Endothelial cell of umbilical vein (primary cell): Measurements from ENCODE around the gene URI1.

Source experiments
- CTCF ChIP-seq, 2 donors: IDR thresholded peaks; 1 replicate in 1 of 2; 2 replicates in 1 of 2; pipeline ENCODE4 v1.5.1; 2011; ENCODE audit warnings: low read length in 2 of 2, mild to moderate bottlenecking in 2 of 2, moderate library complexity in 2 of 2, control low read depth in 1 of 2, inconsistent platforms in 1 of 2, low read depth in 1 of 2; ENCODE audit not compliant: insufficient read depth in 1 of 2; ENCODE audit errors: extremely low read depth in 1 of 2
- EZH2 ChIP-seq: IDR thresholded peaks from 2 replicates; pipeline ENCODE4 v1.6.1; 2012; ENCODE audit warnings: borderline replicate concordance, low read depth, mild to moderate bottlenecking, moderate library complexity, low read length, inconsistent platforms; ENCODE audit not compliant: severe bottlenecking
- JUN ChIP-seq: IDR thresholded peaks from 2 replicates; pipeline ENCODE4 v1.6.1; 2011; ENCODE audit warnings: borderline replicate concordance, low read depth; ENCODE audit not compliant: insufficient read length, insufficient read depth
- MYC ChIP-seq: IDR thresholded peaks from one replicate; pipeline ENCODE4 v1.6.1; 2011; ENCODE audit warnings: mild to moderate bottlenecking, low read depth, low read length
- POLR2AphosphoS5 ChIP-seq: IDR thresholded peaks from 2 replicates; pipeline ENCODE4 v1.6.1; 2012; ENCODE audit warnings: low read depth, mild to moderate bottlenecking, control low read depth, low read length, moderate library complexity; ENCODE audit not compliant: insufficient read depth

GRCh38 chr19:29923653-29924052 is 18.4 kb upstream of the URI1 start:
- no peak for TF ChIP-seq CTCF (IDR thresholded peaks at IDR 0.05; ENCODE audit: extremely low read depth in 1 of 2, insufficient read depth in 1 of 2, low read depth in 1 of 2, low read length in 2 of 2)
- no peak for TF ChIP-seq JUN
- no peak for TF ChIP-seq MYC
- TF ChIP-seq EZH2: no peak
- TF ChIP-seq POLR2AphosphoS5: no peak
